PC-9 (cell line): ENCODE measurements around the gene TATDN3.

Experiments
- EZH2 ChIP-seq: fragments of 200-600 bp; sonication (generic); IDR thresholded peaks from 2 replicates; pipeline ENCODE4 v1.8.0; 2017; ENCODE audit warnings: antibody characterized with exemption, low read depth
- TF ChIP-seq, protein P1 (sequence below): fragments of 200-600 bp; sonication (generic); conservative IDR thresholded peaks from 2 replicates; pipeline ENCODE4 v1.6.1; 2017; ENCODE audit warnings: mixed run types, antibody characterized with exemption, mild to moderate bottlenecking, moderate library complexity

DNA sequence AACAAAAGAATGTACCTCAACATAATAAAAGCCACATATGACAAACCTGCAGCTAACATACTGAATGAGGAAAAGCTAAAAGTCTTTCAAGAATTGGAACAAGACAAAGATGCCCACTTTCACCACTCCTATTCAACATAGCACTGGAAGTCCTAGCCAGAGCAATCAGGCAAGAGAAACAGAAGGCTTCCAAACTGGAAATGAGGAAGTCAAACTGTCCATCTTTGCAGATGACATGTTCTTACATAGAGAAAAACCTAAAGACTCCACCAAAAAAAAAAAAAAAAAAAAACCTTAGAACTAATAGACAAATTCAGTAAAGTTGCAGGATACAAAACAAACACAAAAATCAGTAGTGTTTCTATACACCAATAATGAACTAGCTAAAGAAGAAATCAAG is 20.4 kb upstream of the TATDN3 start:
- TF ChIP-seq, protein P1, sequence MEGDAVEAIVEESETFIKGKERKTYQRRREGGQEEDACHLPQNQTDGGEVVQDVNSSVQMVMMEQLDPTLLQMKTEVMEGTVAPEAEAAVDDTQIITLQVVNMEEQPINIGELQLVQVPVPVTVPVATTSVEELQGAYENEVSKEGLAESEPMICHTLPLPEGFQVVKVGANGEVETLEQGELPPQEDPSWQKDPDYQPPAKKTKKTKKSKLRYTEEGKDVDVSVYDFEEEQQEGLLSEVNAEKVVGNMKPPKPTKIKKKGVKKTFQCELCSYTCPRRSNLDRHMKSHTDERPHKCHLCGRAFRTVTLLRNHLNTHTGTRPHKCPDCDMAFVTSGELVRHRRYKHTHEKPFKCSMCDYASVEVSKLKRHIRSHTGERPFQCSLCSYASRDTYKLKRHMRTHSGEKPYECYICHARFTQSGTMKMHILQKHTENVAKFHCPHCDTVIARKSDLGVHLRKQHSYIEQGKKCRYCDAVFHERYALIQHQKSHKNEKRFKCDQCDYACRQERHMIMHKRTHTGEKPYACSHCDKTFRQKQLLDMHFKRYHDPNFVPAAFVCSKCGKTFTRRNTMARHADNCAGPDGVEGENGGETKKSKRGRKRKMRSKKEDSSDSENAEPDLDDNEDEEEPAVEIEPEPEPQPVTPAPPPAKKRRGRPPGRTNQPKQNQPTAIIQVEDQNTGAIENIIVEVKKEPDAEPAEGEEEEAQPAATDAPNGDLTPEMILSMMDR: no peak
- TF ChIP-seq EZH2: no peak
